Activated naive CD4-positive, alpha-beta T cell treated with anti-CD3 and anti-CD28 coated beads for 36 hours (primary cell): ENCODE data around the gene CLEC2B. TPM values are rescaled to one million over a fixed set of nuclear protein-coding genes. Genes with fewer than 3 reads are reported as not detected.
A peak's percentile ranks its signal among the peaks of the same experiment; 100 is the strongest.
"Not testable (repeated sequence)": the region's sequence is repeated elsewhere in the genome, so short reads cannot be mapped to it uniquely, and the experiment has no call there.

Experiments
- CTCF ChIA-PET: fragments of 350-600 bp; sonication (Branson Sonifier 250); formaldehyde crosslinking; loops from one replicate; lab custom pipeline; 2021; ENCODE audit warnings: antibody characterized with exemption; lab: Charles Lee
- DNase-seq: peaks from one replicate; pipeline ENCODE4 v3.0.0-alpha.2; 2020
- H3K27ac Mint-ChIP-seq: one replicate; pipeline ENCODE4 v1.8.0; 2021; ENCODE audit warnings: mild to moderate bottlenecking, mixed read lengths
- H3K27me3 Mint-ChIP-seq: one replicate; pipeline ENCODE4 v1.8.0; 2021; ENCODE audit warnings: low read depth, mixed read lengths
- H3K36me3 Mint-ChIP-seq: one replicate; pipeline ENCODE4 v1.8.0; 2021; ENCODE audit warnings: low read depth, mixed read lengths
- H3K4me1 Mint-ChIP-seq: one replicate; pipeline ENCODE4 v1.8.0; 2021; ENCODE audit warnings: low read depth, mixed read lengths
- H3K4me3 Mint-ChIP-seq: one replicate; pipeline ENCODE4 v1.8.0; 2021; ENCODE audit warnings: mild to moderate bottlenecking, moderate library complexity, mixed read lengths
- H3K9me3 Mint-ChIP-seq: one replicate; pipeline ENCODE4 v1.8.0; 2021; ENCODE audit warnings: mixed read lengths
- intact Hi-C: fragments of 100-400 bp; cut with micrococcal nuclease; formaldehyde crosslinking; loops from one replicate; pipeline ENCODE4 v1.15.1; 2023
- total RNA-seq, 2 experiments: library from RNA; stranded (reverse); gene quantifications; one replicate each; pipeline ENCODE4 v1.2.3, GENCODE V29; 2021

The CLEC2B gene
- total RNA-seq, 2 experiments from 2014 or later = 30.3 to 30.7 TPM

- intact Hi-C loops = no loop called here
- Mint-ChIP-seq H3K27me3 (no peaks in the 10 kb centered on the region), H3K27ac (no peak overlapping the region), H3K36me3 (no peaks in the 10 kb centered on the region), H3K4me3 (no peak overlapping the region), H3K4me1 (peaks cover 4% of the 10 kb centered on the region), H3K9me3 (no peaks in the 10 kb centered on the region)
- DNase-seq = no peak
- CTCF ChIA-PET = interaction anchor here (0.7 to 1.4 kb wide), 7 partner anchors 9 to 264 kb away, joined by 3 to 4 read pairs (median 3); no protein-coding TSS in a partner anchor
Measured at GRCh38 chr12:9895215-9895971, 26.2 kb upstream of the CLEC2B start.

GRCh38 chr12:9888665-9889273, 19.6 kb upstream of the CLEC2B start:
- H3K27me3 Mint-ChIP-seq = no peaks in the 10 kb centered on the region
- H3K27ac Mint-ChIP-seq = no peak overlapping the region
- H3K36me3 Mint-ChIP-seq = no peaks in the 10 kb centered on the region
- DNase-seq = no peak
- H3K4me1 Mint-ChIP-seq = peaks cover 4% of the 10 kb centered on the region
- H3K4me3 Mint-ChIP-seq = no peak overlapping the region
- intact Hi-C loops = no loop called here
- CTCF ChIA-PET = no interaction called here
- H3K9me3 Mint-ChIP-seq = no peaks in the 10 kb centered on the region

- DNase-seq = no peak
- no peaks in the 10 kb centered on the region for H3K36me3 Mint-ChIP-seq
- H3K27me3 Mint-ChIP-seq = no peaks in the 10 kb centered on the region
- H3K27ac Mint-ChIP-seq = no peak overlapping the region
- CTCF ChIA-PET = interaction anchor here (0.6 kb wide), 1 partner anchor 68 kb away, joined by 4 read pairs; no protein-coding TSS in a partner anchor
- H3K9me3 Mint-ChIP-seq = no peaks in the 10 kb centered on the region
- peaks cover 2% of the 10 kb centered on the region for H3K4me1 Mint-ChIP-seq
- H3K4me3 Mint-ChIP-seq = no peak overlapping the region
- intact Hi-C loops = no loop called here
Measured at GRCh38 chr12:9883175-9883574, 14.0 kb upstream of the CLEC2B start.

- Mint-ChIP-seq H3K4me3 (no peak overlapping the region), H3K9me3 (no peaks in the 10 kb centered on the region), H3K27me3 (no peaks in the 10 kb centered on the region), H3K4me1 (peaks cover 2% of the 10 kb centered on the region), H3K27ac (no peak overlapping the region), H3K36me3 (no peaks in the 10 kb centered on the region)
- CTCF ChIA-PET = no interaction called here
- intact Hi-C loops = no loop called here
- no peak for DNase-seq
Measured at GRCh38 chr12:9881988-9882387, 12.8 kb upstream of the CLEC2B start.

- intact Hi-C loops = no loop called here
- H3K27me3 Mint-ChIP-seq = no peaks in the 10 kb centered on the region
- CTCF ChIA-PET = interaction anchor here (0.6 kb wide), 1 partner anchor 75 kb away, joined by 3 read pairs; no protein-coding TSS in a partner anchor
- H3K4me3 Mint-ChIP-seq = no peak within 1 kb of the TSS
- peaks cover 2% of the 10 kb centered on the region for H3K4me1 Mint-ChIP-seq
- H3K27ac Mint-ChIP-seq = no peak within 1 kb of the TSS
- no peaks in the 10 kb centered on the region for H3K9me3 Mint-ChIP-seq
- no peak for DNase-seq
- no peaks in the 10 kb centered on the region for H3K36me3 Mint-ChIP-seq
Measured at GRCh38 chr12:9881246-9881645, 12.1 kb upstream of the CLEC2B start, which contains the start of gene KLRF2. Gene KLRF2, plus strand, starts transcription at chr12:9881489. Its CDS starts 107 bp downstream, at chr12:9881596.

GRCh38 chr12:9880532-9881078, 11.5 kb upstream of the CLEC2B start:
- no peak overlapping the region for H3K27ac Mint-ChIP-seq
- peaks cover 2% of the 10 kb centered on the region for H3K4me1 Mint-ChIP-seq
- DNase-seq = no peak
- no peaks in the 10 kb centered on the region for H3K9me3 Mint-ChIP-seq
- no peaks in the 10 kb centered on the region for H3K27me3 Mint-ChIP-seq
- no peak overlapping the region for H3K4me3 Mint-ChIP-seq
- CTCF ChIA-PET = interaction anchor here (0.7 kb wide), 1 partner anchor 13 kb away, joined by 3 read pairs; no protein-coding TSS in a partner anchor
- no peaks in the 10 kb centered on the region for H3K36me3 Mint-ChIP-seq
- intact Hi-C loops = no loop called here

GRCh38 chr12:9876120-9876519, 7.0 kb upstream of the CLEC2B start:
- H3K9me3 Mint-ChIP-seq, DNase-seq, H3K27ac Mint-ChIP-seq, H3K4me3 Mint-ChIP-seq, H3K27me3 Mint-ChIP-seq, H3K36me3 Mint-ChIP-seq, intact Hi-C loops: not testable (repeated sequence)
- peaks cover 12% of the 10 kb centered on the region for H3K4me1 Mint-ChIP-seq
- CTCF ChIA-PET = interaction anchor here (1.8 kb wide), 1 partner anchor 63 kb away, joined by 5 read pairs; no protein-coding TSS in a partner anchor

GRCh38 chr12:9872742-9873141, 3.6 kb upstream of the CLEC2B start:
- intact Hi-C loops = no loop called here
- Mint-ChIP-seq H3K36me3 (no peaks in the 10 kb centered on the region), H3K9me3 (no peaks in the 10 kb centered on the region), H3K27ac (no peak overlapping the region), H3K27me3 (no peaks in the 10 kb centered on the region), H3K4me1 (peaks cover 19% of the 10 kb centered on the region), H3K4me3 (no peak overlapping the region)
- CTCF ChIA-PET = interaction anchor here (1.1 to 2.2 kb wide), 5 partner anchors 20 to 137 kb away, joined by 3 to 11 read pairs (median 4); partner anchors contain the start of gene CLEC12B
- DNase-seq = no peak

GRCh38 chr12:9872162-9872561, 3.0 kb upstream of the CLEC2B start:
- Mint-ChIP-seq H3K4me3 (no peak overlapping the region), H3K27ac (no peak overlapping the region), H3K36me3 (no peaks in the 10 kb centered on the region), H3K27me3 (no peaks in the 10 kb centered on the region), H3K9me3 (no peaks in the 10 kb centered on the region), H3K4me1 (peaks cover 19% of the 10 kb centered on the region)
- DNase-seq = no peak
- CTCF ChIA-PET = interaction anchor here (0.6 to 2.2 kb wide), 10 partner anchors 21 to 298 kb away, joined by 3 to 11 read pairs (median 4); partner anchors contain the start of gene CLEC12B
- intact Hi-C loops = no loop called here

- Mint-ChIP-seq H3K27me3 (no peaks in the 10 kb centered on the region), H3K36me3 (peaks cover 8% of the 10 kb centered on the region), H3K4me3 (peak overlapping the region; percentile 91), H3K4me1 (peaks cover 19% of the 10 kb centered on the region), H3K27ac (peak overlapping the region; percentile 98), H3K9me3 (no peaks in the 10 kb centered on the region)
- intact Hi-C loops = no loop called here
- CTCF ChIA-PET = interaction anchor here (1.1 to 2.1 kb wide), 2 partner anchors 72 to 139 kb away, joined by 3 to 7 read pairs; no protein-coding TSS in a partner anchor
- peak; percentile 14 for DNase-seq
Measured at GRCh38 chr12:9870286-9870866, 1.2 kb upstream of the CLEC2B start.

GRCh38 chr12:9868951-9869306, 225 bp downstream of the CLEC2B start:
- Mint-ChIP-seq H3K4me1 (peaks cover 27% of the 10 kb centered on the region), H3K27ac (peak overlapping the region; percentile 98), H3K9me3 (peaks cover 2% of the 10 kb centered on the region), H3K27me3 (no peaks in the 10 kb centered on the region), H3K4me3 (peak overlapping the region; percentile 91), H3K36me3 (peaks cover 13% of the 10 kb centered on the region)
- DNase-seq = no peak
- CTCF ChIA-PET = interaction anchor here (0.6 to 1.1 kb wide), 3 partner anchors 55 to 175 kb away, joined by 3 to 4 read pairs (median 4); no protein-coding TSS in a partner anchor
- intact Hi-C loops = loop anchor here (1.0 to 10.0 kb wide), 15 partner anchors 37 to 1786 kb away; partner anchors contain the start of gene MAGOHB
